ENCODE results near the gene CIAO2A.

CIAO2A gene

DNA sequence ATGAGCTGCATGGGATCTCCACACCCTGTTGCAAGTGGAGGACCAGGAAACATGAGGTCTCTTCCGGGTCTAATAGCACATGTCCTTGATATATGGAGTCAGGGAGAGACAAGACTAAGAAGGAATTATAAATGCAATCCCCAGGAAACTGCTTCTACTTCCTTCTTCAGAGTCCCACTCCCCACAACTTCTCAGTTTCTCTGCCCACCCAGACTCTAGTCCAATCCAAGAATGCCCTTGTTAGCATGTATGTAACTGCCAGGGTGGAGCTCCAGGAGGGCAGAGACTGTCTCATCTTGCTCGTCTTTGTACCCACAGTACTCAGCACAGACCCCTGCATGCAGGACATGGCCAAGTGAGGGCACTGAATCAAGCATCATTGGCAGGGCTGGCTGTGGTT lies 55.7 kb downstream of the CIAO2A start:
- no peak for DNase-seq

- DNase-seq: no peak
Measured at GRCh38 chr15:64037116-64037515, 56.5 kb downstream of the CIAO2A start.

- no peak for DNase-seq
Measured at GRCh38 chr15:64035525-64035924, 58.1 kb downstream of the CIAO2A start.

DNA sequence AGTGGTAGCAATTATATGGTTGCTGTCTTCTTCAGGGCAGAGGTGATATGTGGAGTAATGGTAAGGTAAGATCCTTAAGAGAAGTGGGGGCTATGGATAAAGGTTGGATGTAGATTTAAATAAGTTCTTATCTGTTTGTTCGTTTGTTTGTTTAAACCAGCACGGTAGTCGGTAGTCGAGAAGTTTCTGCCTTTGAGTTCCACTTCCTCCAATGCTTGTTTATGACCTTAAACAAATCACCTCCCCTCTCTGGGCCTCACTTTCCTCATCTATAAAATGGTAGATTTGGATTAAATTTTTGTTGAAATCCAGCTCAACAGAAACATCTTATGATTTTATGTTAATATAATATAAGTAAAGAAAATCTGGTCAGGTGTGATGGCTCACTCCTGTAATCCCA lies 59.1 kb downstream of the CIAO2A start:
- DNase-seq: no peak

- DNase-seq: no peak
Measured at GRCh38 chr15:64032329-64032728, 61.3 kb downstream of the CIAO2A start.

GRCh38 chr15:64030123-64030522 lies 63.5 kb downstream of the CIAO2A start:
- no peak for DNase-seq

- no peak for DNase-seq
Measured at GRCh38 chr15:64029633-64030032, 64.0 kb downstream of the CIAO2A start.

DNA sequence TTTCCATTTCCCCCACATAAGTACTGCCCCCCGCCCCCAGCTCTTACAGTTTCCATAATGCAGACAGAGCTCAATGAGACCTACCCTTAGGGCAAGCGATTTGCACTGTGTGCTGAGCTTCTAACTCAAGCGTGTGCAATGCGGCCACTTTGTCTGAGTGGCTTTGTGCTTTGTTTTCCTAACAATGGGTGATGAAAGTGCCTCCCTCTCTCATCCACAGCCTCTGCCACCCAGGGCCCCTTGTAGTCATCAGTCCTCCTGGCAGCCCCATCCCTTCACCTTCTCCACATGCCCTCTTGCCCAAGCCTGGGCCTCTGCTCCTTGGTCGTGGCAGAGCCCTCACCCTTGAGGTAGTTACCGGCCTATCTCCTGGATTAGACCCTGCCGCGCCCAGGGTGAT lies 64.5 kb downstream of the CIAO2A start:
- DNase-seq: peak; percentile 59

DNA sequence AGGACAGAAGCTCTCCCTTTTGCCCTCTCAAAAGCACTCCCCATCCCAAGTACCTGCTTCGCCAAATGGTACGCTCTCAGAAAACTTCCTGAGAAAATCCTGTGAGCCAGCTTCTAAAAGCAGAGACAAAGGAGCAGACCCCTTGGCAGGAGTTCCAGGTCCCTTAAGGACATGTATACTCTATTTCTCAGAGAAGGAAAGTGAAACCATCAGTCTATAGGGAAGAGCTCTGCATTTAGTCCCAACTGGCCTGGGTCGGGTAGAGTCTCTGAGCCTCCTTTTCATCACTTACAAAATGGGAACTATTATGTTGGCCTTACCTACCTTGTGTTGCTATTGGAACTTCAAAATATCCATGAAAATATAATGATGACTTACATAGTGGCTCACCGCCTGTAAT lies 67.0 kb downstream of the CIAO2A start:
- no peak for DNase-seq

- no peak for DNase-seq
Measured at GRCh38 chr15:64024172-64025050, 69.2 kb downstream of the CIAO2A start.

GRCh38 chr15:64023220-64023619 lies 70.4 kb downstream of the CIAO2A start:
- DNase-seq: no peak

DNA sequence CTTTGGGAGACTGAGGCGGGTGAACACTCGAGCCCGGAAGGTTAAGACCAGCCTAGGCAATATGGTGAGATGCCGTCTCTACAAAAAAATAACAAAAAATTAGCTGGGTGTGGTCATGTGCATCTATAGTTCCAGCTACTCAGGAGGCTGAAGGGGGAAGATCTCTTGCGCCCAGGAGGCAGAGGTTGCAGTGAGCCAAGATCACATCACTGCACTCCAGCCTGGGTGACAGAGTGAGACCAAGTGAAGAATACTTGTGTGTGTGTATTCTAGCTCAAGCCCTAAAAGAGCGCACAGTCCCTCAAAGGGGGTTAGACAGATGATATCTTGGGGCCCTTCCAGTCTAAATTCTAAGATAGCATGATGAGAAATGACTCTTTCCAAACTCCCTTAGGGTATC lies 71.1 kb downstream of the CIAO2A start:
- no peak for DNase-seq

Data from NCI-H345 (cell line).